ENCODE results near the gene GLYATL3.

The GLYATL3 gene

GRCh38 chr6:49551078-49551865 lies 51.5 kb downstream of the GLYATL3 start:
- TF ChIP-seq CTCF (IDR thresholded peaks at IDR 0.05; ENCODE audit: control insufficient read depth, extremely low read depth, insufficient read depth) = no peak
- no peak for DNase-seq (ENCODE audit: low read depth)
- H3K4me3 ChIP-seq (ENCODE audit: low read depth, low read length) = no peak overlapping the region

GRCh38 chr6:49551866-49552129 lies 52.1 kb downstream of the GLYATL3 start:
- no peak for TF ChIP-seq CTCF (IDR thresholded peaks at IDR 0.05; ENCODE audit: control insufficient read depth, extremely low read depth, insufficient read depth)
- no peak for DNase-seq (ENCODE audit: low read depth)
- no peak overlapping the region for H3K4me3 ChIP-seq (ENCODE audit: low read depth, low read length)

GRCh38 chr6:49552596-49552995 lies 52.9 kb downstream of the GLYATL3 start:
- no peak for DNase-seq (ENCODE audit: low read depth)
- H3K4me3 ChIP-seq (ENCODE audit: low read depth, low read length) = no peak overlapping the region
- TF ChIP-seq CTCF (IDR thresholded peaks at IDR 0.05; ENCODE audit: control insufficient read depth, extremely low read depth, insufficient read depth) = no peak

GRCh38 chr6:49553384-49553783 lies 53.7 kb downstream of the GLYATL3 start:
- H3K4me3 ChIP-seq (ENCODE audit: low read depth, low read length) = no peak overlapping the region
- no peak for TF ChIP-seq CTCF (IDR thresholded peaks at IDR 0.05; ENCODE audit: control insufficient read depth, extremely low read depth, insufficient read depth)
- DNase-seq (ENCODE audit: low read depth) = no peak

- DNase-seq (ENCODE audit: low read depth) = no peak
- no peak for TF ChIP-seq CTCF (IDR thresholded peaks at IDR 0.05; ENCODE audit: control insufficient read depth, extremely low read depth, insufficient read depth)
- no peak overlapping the region for H3K4me3 ChIP-seq (ENCODE audit: low read depth, low read length)
Measured at GRCh38 chr6:49555951-49556350, 56.2 kb downstream of the GLYATL3 start.

- TF ChIP-seq CTCF (IDR thresholded peaks at IDR 0.05; ENCODE audit: control insufficient read depth, extremely low read depth, insufficient read depth) = no peak
- H3K4me3 ChIP-seq (ENCODE audit: low read depth, low read length) = no peak overlapping the region
- DNase-seq (ENCODE audit: low read depth) = no peak
Measured at GRCh38 chr6:49556429-49556837, 56.7 kb downstream of the GLYATL3 start.

GRCh38 chr6:49557177-49557576 lies 57.5 kb downstream of the GLYATL3 start:
- TF ChIP-seq CTCF (IDR thresholded peaks at IDR 0.05; ENCODE audit: control insufficient read depth, extremely low read depth, insufficient read depth) = no peak
- DNase-seq (ENCODE audit: low read depth) = peak; percentile 27
- no peak overlapping the region for H3K4me3 ChIP-seq (ENCODE audit: low read depth, low read length)
